Esophagus squamous epithelium (tissue), 5 donors: ENCODE data around the gene DNAH1. TPM values are rescaled to one million over a fixed set of nuclear protein-coding genes. Genes with fewer than 3 reads are reported as not detected.
A peak's percentile ranks its signal among the peaks of the same experiment; 100 is the strongest.

Experiments used
- DNase-seq: peaks from one replicate; lab custom pipeline; 2025; lab: John Stamatoyannopoulos, UW
- H3K27ac ChIP-seq, 4 donors: fragments of 200-600 bp; sonication (generic); one replicate each; pipeline ENCODE4 v1.5.1; 2016 to 2019; ENCODE audit warnings: mild to moderate bottlenecking in 1 of 4
- H3K27me3 ChIP-seq, 4 donors: fragments of 200-600 bp; sonication (generic); 1 replicate in 3 of 4; 2 replicates in 1 of 4; pipeline versions ENCODE4 v1.5.1 to v1.6.0; 2017 to 2021; ENCODE audit warnings: antibody characterized with exemption in 1 of 4
- H3K36me3 ChIP-seq, 3 donors: fragments of 200-600 bp; sonication (generic); one replicate each; pipeline ENCODE4 v1.5.1; 2016 to 2019
- H3K4me1 ChIP-seq, 3 donors: fragments of 200-600 bp; sonication (generic); one replicate each; pipeline ENCODE4 v1.5.1; 2017 to 2019
- H3K4me3 ChIP-seq, 4 donors: fragments of 200-600 bp; sonication (generic); 1 replicate in 3 of 4; 2 replicates in 1 of 4; pipeline ENCODE4 v1.5.1; 2016 to 2019; ENCODE audit warnings: mild to moderate bottlenecking in 2 of 4, moderate library complexity in 1 of 4
- H3K9me3 ChIP-seq, 3 donors: fragments of 200-600 bp; sonication (generic); one replicate each; pipeline ENCODE4 v1.5.1; 2016 to 2019
- POLR2A ChIP-seq, 4 donors: fragments of 450-650 bp; IDR thresholded peaks; one replicate each; pipeline ENCODE4 v1.6.1; 2017; ENCODE audit warnings: antibody characterized with exemption in 4 of 4, mild to moderate bottlenecking in 4 of 4, moderate library complexity in 3 of 4
- WGBS, 2 donors: methylation state at CpG; one replicate each; pipeline ENCODE4 v1.1.5; 2018; 5-methylcytosine and 5-hydroxymethylcytosine counted together
- intact Hi-C: fragments of 100-400 bp; cut with DNase I; formaldehyde crosslinking; loops from one replicate; pipeline ENCODE4 v1.15.0; 2022
- total RNA-seq, 4 donors: library from RNA; depleted of rRNA; stranded (reverse); fragments of >200 nt; gene quantifications; one replicate each; pipeline ENCODE4 v1.1.0, GENCODE V29; 2016
- TF ChIP-seq, protein P1 (sequence below), 6 experiments: fragments of 450-650 bp in 4 of 6; fragments of 200-600 bp in 2 of 6; sonication (generic) in 2 of 6; IDR thresholded peaks; one replicate each; pipeline ENCODE4 v1.5.1; 2016 to 2019; ENCODE audit warnings: antibody characterized with exemption in 6 of 6, mild to moderate bottlenecking in 4 of 6, moderate library complexity in 4 of 6
- donor health status: DM: yes; HTN: yes; CAD: no.

The DNAH1 gene
- total RNA-seq, 4 donors from 2014 or later: 1.3 to 5.9 (median 1.9) TPM

DNA sequence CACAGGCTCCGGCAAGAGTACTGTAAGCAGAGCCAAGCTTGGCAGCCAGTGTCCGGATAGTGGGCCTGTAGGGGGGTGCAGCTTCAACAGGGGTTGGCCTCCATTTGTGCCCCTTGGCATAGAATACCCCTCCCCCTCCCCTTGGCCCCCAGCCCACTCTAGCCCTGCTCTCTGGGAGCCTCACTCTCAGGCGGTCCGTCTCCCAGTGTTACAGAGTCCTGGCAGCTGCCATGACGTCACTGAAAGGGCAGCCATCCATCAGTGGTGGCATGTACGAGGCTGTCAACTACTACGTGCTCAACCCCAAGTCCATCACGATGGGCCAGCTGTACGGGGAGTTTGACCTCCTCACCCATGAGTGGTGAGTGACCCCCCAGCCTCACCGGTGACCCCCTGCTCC, 50.4 kb downstream of the DNAH1 start:
- peaks cover 0 to 62% (median 5%) of the 10 kb centered on the region in 3 donors for H3K36me3 ChIP-seq
- TF ChIP-seq, protein P1, sequence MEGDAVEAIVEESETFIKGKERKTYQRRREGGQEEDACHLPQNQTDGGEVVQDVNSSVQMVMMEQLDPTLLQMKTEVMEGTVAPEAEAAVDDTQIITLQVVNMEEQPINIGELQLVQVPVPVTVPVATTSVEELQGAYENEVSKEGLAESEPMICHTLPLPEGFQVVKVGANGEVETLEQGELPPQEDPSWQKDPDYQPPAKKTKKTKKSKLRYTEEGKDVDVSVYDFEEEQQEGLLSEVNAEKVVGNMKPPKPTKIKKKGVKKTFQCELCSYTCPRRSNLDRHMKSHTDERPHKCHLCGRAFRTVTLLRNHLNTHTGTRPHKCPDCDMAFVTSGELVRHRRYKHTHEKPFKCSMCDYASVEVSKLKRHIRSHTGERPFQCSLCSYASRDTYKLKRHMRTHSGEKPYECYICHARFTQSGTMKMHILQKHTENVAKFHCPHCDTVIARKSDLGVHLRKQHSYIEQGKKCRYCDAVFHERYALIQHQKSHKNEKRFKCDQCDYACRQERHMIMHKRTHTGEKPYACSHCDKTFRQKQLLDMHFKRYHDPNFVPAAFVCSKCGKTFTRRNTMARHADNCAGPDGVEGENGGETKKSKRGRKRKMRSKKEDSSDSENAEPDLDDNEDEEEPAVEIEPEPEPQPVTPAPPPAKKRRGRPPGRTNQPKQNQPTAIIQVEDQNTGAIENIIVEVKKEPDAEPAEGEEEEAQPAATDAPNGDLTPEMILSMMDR (IDR thresholded peaks at IDR 0.05): no peak
- TF ChIP-seq POLR2A (IDR thresholded peaks at IDR 0.05): no peak
- DNase-seq: no peak
- 96% methylated on average over 8 of the region's 10 CpGs; no CpG with 5 or more reads in 1 of the 2 donors for WGBS, 2 donors
- H3K4me3 ChIP-seq: no peak overlapping the region
- no peak overlapping the region for H3K27ac ChIP-seq
- intact Hi-C loops: no loop called here
- H3K27me3 ChIP-seq: no peaks in the 10 kb centered on the region
- H3K9me3 ChIP-seq: no peaks in the 10 kb centered on the region
- H3K4me1 ChIP-seq: no peaks in the 10 kb centered on the region

DNA sequence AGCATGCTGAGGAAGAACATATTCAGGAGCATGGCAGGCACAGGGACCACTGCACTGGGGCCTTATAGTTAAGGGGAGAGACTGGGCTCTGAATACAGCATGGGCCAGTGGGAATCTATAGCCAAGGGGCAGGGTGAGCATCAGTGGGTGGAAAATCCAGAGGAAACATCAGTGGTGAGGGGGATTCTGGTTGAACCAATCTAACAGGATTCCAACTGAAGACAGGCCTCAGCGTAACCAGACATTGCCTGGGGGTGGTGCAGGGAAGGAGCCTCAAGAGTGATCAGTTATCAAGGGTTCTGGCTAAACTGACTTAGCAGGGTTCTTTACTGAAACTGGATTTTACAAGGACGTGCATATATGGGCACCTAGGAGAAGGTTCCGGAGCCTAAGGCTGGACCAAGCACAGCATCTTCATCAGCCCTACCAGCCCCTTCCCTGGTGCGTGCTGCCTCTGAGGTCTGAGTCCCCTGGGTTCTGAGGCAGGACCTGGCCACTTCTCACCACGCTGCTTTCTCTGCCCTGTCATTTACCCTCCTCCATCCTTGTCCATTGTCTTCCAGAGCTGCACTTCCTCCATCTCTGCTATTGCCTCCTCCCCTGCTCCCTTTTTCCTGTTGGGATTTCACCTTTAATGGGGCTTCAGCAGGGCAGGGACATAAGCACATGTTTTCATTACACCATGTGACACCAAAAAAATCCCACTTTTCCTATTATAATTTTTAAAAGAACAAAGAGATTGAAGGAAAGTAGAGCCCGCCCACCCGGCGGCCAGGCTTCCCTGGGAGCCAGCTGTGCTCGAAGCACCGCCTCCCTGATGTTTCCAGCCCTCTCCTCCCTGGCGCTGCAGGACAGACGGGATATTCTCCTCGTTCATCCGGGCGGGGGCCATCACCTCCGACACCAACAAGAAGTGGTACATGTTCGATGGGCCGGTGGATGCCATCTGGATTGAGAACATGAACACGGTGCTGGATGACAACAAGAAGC, 52.1 kb downstream of the DNAH1 start:
- no peaks in the 10 kb centered on the region for H3K27me3 ChIP-seq
- no peaks in the 10 kb centered on the region for H3K4me1 ChIP-seq
- H3K4me3 ChIP-seq: no peak overlapping the region
- no peak overlapping the region for H3K27ac ChIP-seq
- peaks cover 0 to 46% (median 0%) of the 10 kb centered on the region in 3 donors for H3K36me3 ChIP-seq
- no peak for DNase-seq
- intact Hi-C loops: no loop called here
- WGBS, 2 donors: 67% methylated on average over 10 to 17 of the region's 19 CpGs
- no peaks in the 10 kb centered on the region for H3K9me3 ChIP-seq
- TF ChIP-seq, protein P1 (IDR thresholded peaks at IDR 0.05): no peak
- TF ChIP-seq POLR2A (IDR thresholded peaks at IDR 0.05): no peak

DNA sequence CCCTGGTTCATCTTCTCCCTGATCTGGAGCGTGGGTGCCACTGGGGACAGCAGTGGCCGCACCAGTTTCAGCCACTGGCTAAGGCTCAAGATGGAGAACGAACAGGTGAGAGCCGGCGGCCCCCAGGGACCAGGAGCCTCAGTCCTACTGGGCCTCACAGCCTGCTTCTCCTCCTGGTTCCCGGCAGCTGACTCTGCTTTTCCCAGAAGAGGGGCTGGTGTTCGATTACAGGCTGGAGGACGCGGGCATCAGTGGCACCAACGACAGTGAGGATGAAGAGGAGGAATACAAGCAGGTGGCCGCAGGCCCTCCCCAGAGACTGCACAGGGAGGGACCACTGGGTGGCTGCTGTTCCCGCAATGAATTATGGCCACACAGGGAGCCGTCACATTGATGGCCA, 54.4 kb downstream of the DNAH1 start:
- TF ChIP-seq, protein P1 (IDR thresholded peaks at IDR 0.05): no peak
- TF ChIP-seq POLR2A (IDR thresholded peaks at IDR 0.05): no peak
- Histone ChIP-seq H3K27me3 (no peaks in the 10 kb centered on the region), H3K9me3 (no peaks in the 10 kb centered on the region), H3K4me1 (no peaks in the 10 kb centered on the region), H3K4me3 (no peak overlapping the region), H3K36me3 (peaks cover 0 to 30% (median 0%) of the 10 kb centered on the region in 3 donors), H3K27ac (no peak overlapping the region)
- 87 to 92% methylated on average over 6 to 10 of the region's 13 CpGs for WGBS, 2 donors
- intact Hi-C loops: no loop called here
- DNase-seq: no peak

DNA sequence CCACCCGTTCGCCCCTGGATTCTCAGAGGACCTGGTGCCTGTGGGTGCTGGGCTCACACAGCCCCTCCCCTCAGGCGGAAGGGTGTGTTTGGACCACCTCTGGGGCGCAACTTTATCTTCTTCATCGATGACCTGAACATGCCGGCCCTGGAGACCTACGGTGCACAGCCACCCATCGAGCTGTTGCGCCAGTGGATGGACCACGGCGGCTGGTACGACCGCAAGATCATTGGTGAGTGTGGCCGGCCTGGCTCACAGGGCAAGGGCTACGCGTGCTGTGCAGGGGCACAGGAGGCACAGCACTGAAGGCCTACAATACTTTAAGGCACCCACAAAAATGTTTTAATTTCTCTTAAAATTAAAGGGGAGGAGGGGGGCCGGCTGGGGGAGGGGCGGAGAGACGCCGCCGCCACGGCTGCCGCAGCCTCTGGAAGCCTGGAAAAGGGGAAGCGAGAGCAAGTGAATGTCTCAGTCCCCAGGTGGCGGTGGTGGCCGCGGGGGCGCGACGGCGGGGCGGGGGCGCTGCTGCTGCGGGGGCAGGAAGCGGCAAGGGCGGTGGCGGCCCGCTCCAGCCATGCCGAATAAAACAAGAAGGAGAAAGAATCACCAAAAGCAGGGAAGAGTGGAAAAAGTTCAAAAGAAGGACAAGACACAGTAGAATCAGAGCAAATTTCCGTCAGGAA, 56.8 kb downstream of the DNAH1 start:
- no peak for DNase-seq
- intact Hi-C loops: no loop called here
- H3K27me3 ChIP-seq: no peaks in the 10 kb centered on the region
- peaks cover 0 to 30% (median 0%) of the 10 kb centered on the region in 3 donors for H3K36me3 ChIP-seq
- no peaks in the 10 kb centered on the region for H3K9me3 ChIP-seq
- H3K4me3 ChIP-seq: peak overlapping the region in 2 of 4 donors; percentile 2 to 24
- no peak overlapping the region for H3K27ac ChIP-seq
- H3K4me1 ChIP-seq: no peaks in the 10 kb centered on the region
- WGBS, 2 donors: 29 to 35% methylated on average over 10 to 22 of the region's 40 CpGs
- TF ChIP-seq POLR2A (IDR thresholded peaks at IDR 0.05): no peak
- TF ChIP-seq, protein P1 (IDR thresholded peaks at IDR 0.05): no peak
